ENCODE measurements around the gene SARS1. TPM values are rescaled to one million over a fixed set of nuclear protein-coding genes. Genes with fewer than 3 reads are reported as not detected.

The SARS1 gene
- total RNA-seq, 1 experiment from 2014 or later = 129 TPM

- peak; percentile 74 for DNase-seq
- no TSS peak for BruUV-seq (replicated peaks)
- Mint-ChIP-seq H3K4me3 (ENCODE audit: low read depth, unreplicated experiment) (no peak overlapping the region), H3K4me1 (ENCODE audit: low read depth, unreplicated experiment) (peaks cover 28% of the 10 kb centered on the region), H3K36me3 (ENCODE audit: insufficient read depth, unreplicated experiment) (peaks cover 29% of the 10 kb centered on the region), H3K27ac (ENCODE audit: unreplicated experiment) (peak overlapping the region; percentile 61), H3K9me3 (ENCODE audit: low read depth, unreplicated experiment) (no peaks in the 10 kb centered on the region), H3K27me3 (ENCODE audit: unreplicated experiment) (no peaks in the 10 kb centered on the region)
- CTCF ChIA-PET = interaction anchor here (0.6 to 1.2 kb wide), 3 partner anchors 120 to 255 kb away, joined by 3 to 4 read pairs (median 4); partner anchors contain the start of gene SORT1
- intact Hi-C loops (cut with micrococcal nuclease; ENCODE audit: unreplicated experiment) = loop anchor here (2.0 kb wide), 2 partner anchors 121 to 255 kb away; no protein-coding TSS in a partner anchor
- TF ChIP-seq, protein P1, sequence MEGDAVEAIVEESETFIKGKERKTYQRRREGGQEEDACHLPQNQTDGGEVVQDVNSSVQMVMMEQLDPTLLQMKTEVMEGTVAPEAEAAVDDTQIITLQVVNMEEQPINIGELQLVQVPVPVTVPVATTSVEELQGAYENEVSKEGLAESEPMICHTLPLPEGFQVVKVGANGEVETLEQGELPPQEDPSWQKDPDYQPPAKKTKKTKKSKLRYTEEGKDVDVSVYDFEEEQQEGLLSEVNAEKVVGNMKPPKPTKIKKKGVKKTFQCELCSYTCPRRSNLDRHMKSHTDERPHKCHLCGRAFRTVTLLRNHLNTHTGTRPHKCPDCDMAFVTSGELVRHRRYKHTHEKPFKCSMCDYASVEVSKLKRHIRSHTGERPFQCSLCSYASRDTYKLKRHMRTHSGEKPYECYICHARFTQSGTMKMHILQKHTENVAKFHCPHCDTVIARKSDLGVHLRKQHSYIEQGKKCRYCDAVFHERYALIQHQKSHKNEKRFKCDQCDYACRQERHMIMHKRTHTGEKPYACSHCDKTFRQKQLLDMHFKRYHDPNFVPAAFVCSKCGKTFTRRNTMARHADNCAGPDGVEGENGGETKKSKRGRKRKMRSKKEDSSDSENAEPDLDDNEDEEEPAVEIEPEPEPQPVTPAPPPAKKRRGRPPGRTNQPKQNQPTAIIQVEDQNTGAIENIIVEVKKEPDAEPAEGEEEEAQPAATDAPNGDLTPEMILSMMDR (IDR thresholded peaks at IDR 0.05; ENCODE audit: unreplicated experiment) = peak; percentile 75
These were observed 63.9 kb downstream of the SARS1 start for GRCh38 chr1:109277434-109278204.

GRCh38 chr1:109279615-109280278 is 66.0 kb downstream of the SARS1 start:
- Mint-ChIP-seq H3K36me3 (ENCODE audit: insufficient read depth, unreplicated experiment) (peaks cover 25% of the 10 kb centered on the region), H3K4me3 (ENCODE audit: low read depth, unreplicated experiment) (no peak overlapping the region), H3K27me3 (ENCODE audit: unreplicated experiment) (no peaks in the 10 kb centered on the region), H3K4me1 (ENCODE audit: low read depth, unreplicated experiment) (peaks cover 18% of the 10 kb centered on the region), H3K9me3 (ENCODE audit: low read depth, unreplicated experiment) (no peaks in the 10 kb centered on the region), H3K27ac (ENCODE audit: unreplicated experiment) (no peak overlapping the region)
- TSS peak; percentile 28 for BruUV-seq (replicated peaks)
- CTCF ChIA-PET = no interaction called here
- no peak for DNase-seq
- TF ChIP-seq, protein P1 (IDR thresholded peaks at IDR 0.05; ENCODE audit: unreplicated experiment) = no peak
- intact Hi-C loops (cut with micrococcal nuclease; ENCODE audit: unreplicated experiment) = loop anchor here (10.0 kb wide), 1 partner anchor 55 kb away; no protein-coding TSS in a partner anchor

DNA sequence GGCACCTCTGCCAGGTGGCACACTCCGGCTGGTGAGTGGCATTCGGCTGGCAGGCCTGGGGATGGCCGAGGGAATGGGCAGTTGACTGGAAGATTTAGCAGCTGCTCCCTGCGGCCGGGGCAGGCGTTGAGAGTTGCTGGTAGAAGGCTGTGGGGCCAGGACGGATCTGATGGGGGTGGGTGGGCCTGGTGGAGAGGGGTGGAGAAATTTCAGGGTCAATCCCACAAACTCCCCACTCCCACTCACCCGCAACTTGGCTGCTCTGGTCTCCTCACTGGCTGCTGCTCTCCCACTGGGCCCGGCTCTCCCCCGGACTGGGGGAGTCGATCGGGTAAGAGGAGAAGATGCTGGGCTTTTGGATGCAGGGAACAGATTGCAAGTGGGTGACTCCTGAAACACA is 67.1 kb downstream of the SARS1 start:
- Mint-ChIP-seq H3K9me3 (ENCODE audit: low read depth, unreplicated experiment) (no peaks in the 10 kb centered on the region), H3K4me3 (ENCODE audit: low read depth, unreplicated experiment) (no peak overlapping the region), H3K36me3 (ENCODE audit: insufficient read depth, unreplicated experiment) (peaks cover 16% of the 10 kb centered on the region), H3K27me3 (ENCODE audit: unreplicated experiment) (no peaks in the 10 kb centered on the region), H3K27ac (ENCODE audit: unreplicated experiment) (no peak overlapping the region), H3K4me1 (ENCODE audit: low read depth, unreplicated experiment) (peaks cover 7% of the 10 kb centered on the region)
- DNase-seq = no peak
- intact Hi-C loops (cut with micrococcal nuclease; ENCODE audit: unreplicated experiment) = loop anchor here (10.0 kb wide), 1 partner anchor 54 kb away; no protein-coding TSS in a partner anchor
- no TSS peak for BruUV-seq (replicated peaks)
- TF ChIP-seq, protein P1 (IDR thresholded peaks at IDR 0.05; ENCODE audit: unreplicated experiment) = no peak
- CTCF ChIA-PET = no interaction called here

DNA sequence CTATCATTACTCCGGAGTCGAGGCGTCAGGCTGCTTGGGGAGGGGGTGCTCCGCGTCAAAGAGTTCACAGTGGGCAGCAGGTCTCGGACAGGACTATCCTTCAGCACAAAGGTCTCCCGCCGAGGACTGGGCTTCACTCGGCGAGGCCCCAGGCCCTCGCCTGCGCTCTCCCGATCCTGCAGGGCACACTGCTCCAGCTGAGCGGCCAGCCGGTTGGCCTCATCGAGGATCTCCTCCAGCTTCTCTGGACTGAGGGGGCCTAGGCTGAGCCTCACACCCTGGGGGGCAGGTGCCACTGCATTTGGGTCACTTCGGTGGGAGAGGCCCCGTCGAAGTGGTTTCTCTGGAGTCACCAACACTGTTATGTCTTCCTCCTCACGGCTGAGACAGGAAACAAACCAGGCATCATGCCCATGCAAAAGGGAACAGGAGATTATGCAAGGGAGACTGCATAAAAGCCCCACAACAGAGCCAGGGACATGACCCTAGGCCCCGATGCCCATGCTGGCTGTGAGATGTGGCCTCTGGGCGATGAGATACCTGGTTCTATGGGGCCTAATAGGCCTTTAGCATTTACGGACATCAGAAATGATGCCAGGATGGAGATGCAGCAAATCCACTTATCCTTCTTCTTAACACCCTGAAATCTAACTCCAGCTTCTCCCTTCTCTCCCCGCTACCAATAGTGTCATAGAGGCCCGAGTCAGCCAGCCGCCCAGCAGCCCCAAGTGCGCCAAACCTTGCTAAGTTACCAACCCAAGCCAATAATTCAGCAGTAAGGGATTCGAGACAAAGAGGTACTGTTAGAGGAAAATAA is 68.2 kb downstream of the SARS1 start:
- H3K27ac Mint-ChIP-seq (ENCODE audit: unreplicated experiment) = no peak overlapping the region
- BruUV-seq (replicated peaks) = no TSS peak

More for the DNA sequence above, 68.2 kb downstream of the SARS1 start:
- no peak for DNase-seq
- TF ChIP-seq, protein P1 (IDR thresholded peaks at IDR 0.05; ENCODE audit: unreplicated experiment) = no peak
- Mint-ChIP-seq H3K4me3 (ENCODE audit: low read depth, unreplicated experiment) (peak overlapping the region; percentile 87), H3K4me1 (ENCODE audit: low read depth, unreplicated experiment) (peaks cover 6% of the 10 kb centered on the region), H3K27me3 (ENCODE audit: unreplicated experiment) (no peaks in the 10 kb centered on the region), H3K9me3 (ENCODE audit: low read depth, unreplicated experiment) (no peaks in the 10 kb centered on the region), H3K36me3 (ENCODE audit: insufficient read depth, unreplicated experiment) (peaks cover 16% of the 10 kb centered on the region)
- CTCF ChIA-PET = interaction anchor here (1.0 kb wide), 1 partner anchor 9 kb away, joined by 4 read pairs; no protein-coding TSS in a partner anchor
- intact Hi-C loops (cut with micrococcal nuclease; ENCODE audit: unreplicated experiment) = loop anchor here (10.0 kb wide), 1 partner anchor 53 kb away; no protein-coding TSS in a partner anchor
